Adrenal gland (tissue), 12 donors: ENCODE results near the gene IGDCC3. TPM values are rescaled to one million over a fixed set of nuclear protein-coding genes. Genes with fewer than 3 reads are reported as not detected.

Source experiments
- DNase-seq, 7 donors: peaks; one replicate each; pipeline ENCODE4 v3.0.0-alpha.2; 2019 to 2020
- H3K27ac ChIP-seq, 5 donors: fragments of 200-600 bp; sonication (generic) in 4 of 5; 1 replicate in 3 of 5; 2 replicates in 2 of 5; pipeline versions ENCODE4 v1.5.1 to v1.8.0; 2016 to 2020; ENCODE audit warnings: mild to moderate bottlenecking in 1 of 5
- H3K27me3 ChIP-seq: fragments of 200-600 bp; 2 replicates; pipeline ENCODE4 v1.8.0; 2021
- H3K36me3 ChIP-seq, 2 donors: fragments of 200-600 bp; replicated peaks in 1 of 2; 1 replicate in 1 of 2; 2 replicates in 1 of 2; pipeline versions ENCODE4 v1.5.1 to v1.8.0; 2018 to 2022
- H3K4me1 ChIP-seq, 2 donors: fragments of 200-600 bp; replicated peaks in 1 of 2; 1 replicate in 1 of 2; 2 replicates in 1 of 2; pipeline versions ENCODE4 v1.5.1 to v1.8.0; 2018 to 2021
- H3K4me3 ChIP-seq, 4 donors: fragments of 200-600 bp; sonication (generic) in 3 of 4; one replicate each; pipeline ENCODE4 v1.5.1; 2016 to 2018
- H3K9me3 ChIP-seq, 3 donors: fragments of 200-600 bp; sonication (generic) in 1 of 3; replicated peaks in 1 of 3; 1 replicate in 2 of 3; 2 replicates in 1 of 3; pipeline versions ENCODE4 v1.5.1 to v1.8.0; 2016 to 2021
- CTCF ChIP-seq, 6 experiments: fragments of 450-650 bp in 4 of 6; fragments of 200-600 bp in 2 of 6; sonication (generic) in 1 of 6; IDR thresholded peaks; 1 replicate in 5 of 6; 2 replicates in 1 of 6; pipeline versions ENCODE4 v1.5.1 to v1.8.0; 2016 to 2021; ENCODE audit warnings: antibody characterized with exemption in 6 of 6, mild to moderate bottlenecking in 2 of 6, moderate library complexity in 1 of 6
- POLR2A ChIP-seq, 2 donors: fragments of 450-650 bp; IDR thresholded peaks; one replicate each; pipeline ENCODE4 v1.6.1; 2017; ENCODE audit warnings: antibody characterized with exemption in 2 of 2, mild to moderate bottlenecking in 2 of 2, moderate library complexity in 1 of 2
- WGBS, 4 donors: extraction: QIAGEN DNeasy Blood & Tissue Kit in 2 of 4; methylation state at CpG; one replicate each; pipeline versions ENCODE4 v1.1.5 to v1.1.7; 2013 to 2017; 5-methylcytosine and 5-hydroxymethylcytosine counted together
- intact Hi-C, 2 donors: fragments of 100-400 bp; cut with DNase I; formaldehyde crosslinking; loops; one replicate each; pipeline versions ENCODE4 v1.14.1 to v1.15.0; 2022 to 2023
- polyA plus RNA-seq, 3 donors: library from polyadenylated mRNA; stranded (reverse); fragments of 200-250 nt in 2 of 3; fragments of 350-450 nt in 1 of 3; fragmentation: Illumina TruSeq in 1 of 3; extraction: RNeasy Lipid Tissue Mini Kit (QIAGEN cat#74804) in 1 of 3; gene quantifications; one replicate each; pipeline ENCODE4 v1.2.3, GENCODE V29; 2013 to 2014
- total RNA-seq, 9 donors: library from RNA; depleted of rRNA in 4 of 9; stranded (reverse); fragments of >200 nt in 4 of 9; fragments of 120-200 nt in 1 of 9; fragmentation: NEBNext Ultra II Directional in 1 of 9; extraction: Animal tissue kit (Norgen Biotek cat#: 25700) in 1 of 9; gene quantifications; one replicate each; pipeline versions ENCODE4 v1.1.0 to v1.2.4, GENCODE V29; 2013 to 2023
- donor health status: healthy with polysubstance abuse.
- donor health status: Bipolar disorder and iron deficiency.
- donor health status: DM: yes; HTN: yes; CAD: no.
- donor health status: DM: no; HTN: no; CAD: no.
- donor health status: DM: no; HTN: no; CAD: no.
- donor health status: DM: yes; HTN: yes; CAD: no.

The IGDCC3 gene
- total and polyA plus RNA-seq, 12 donors, result 0.13 to 0.39 (median 0.29) TPM; not detected in 7

- TF ChIP-seq POLR2A (IDR thresholded peaks at IDR 0.05), result no peak
- no peak for TF ChIP-seq CTCF (IDR thresholded peaks at IDR 0.05)
- intact Hi-C loops, result no loop called here
- WGBS, 4 donors, result 1 to 2% (median 1%) methylated on average over 23 to 24 of the region's 24 CpGs
- H3K36me3 ChIP-seq, result no peaks in the 10 kb centered on the region
- peak overlapping the region in 2 of 4 donors; percentile 51 to 63 for H3K4me3 ChIP-seq
- peak overlapping the region; percentile 78 to 96 (median 88) for H3K27ac ChIP-seq
- DNase-seq, result peak in 5 of 7 donors; percentile 58 to 80 (median 62)
- H3K9me3 ChIP-seq, result no peaks in the 10 kb centered on the region
- H3K27me3 ChIP-seq, result no peaks in the 10 kb centered on the region
- H3K4me1 ChIP-seq, result peaks cover 3 to 12% of the 10 kb centered on the region in 2 donors
Measured at GRCh38 chr15:65303687-65304380, 74.0 kb downstream of the IGDCC3 start.

GRCh38 chr15:65302061-65302460 lies 75.7 kb downstream of the IGDCC3 start:
- H3K27ac ChIP-seq, result no peak overlapping the region
- 50 to 55% (median 50%) methylated on average over 9 to 24 of the region's 24 CpGs for WGBS, 4 donors

GRCh38 chr15:65300924-65301441 lies 76.8 kb downstream of the IGDCC3 start:
- H3K27me3 ChIP-seq, result no peaks in the 10 kb centered on the region
- peaks cover 7 to 28% of the 10 kb centered on the region in 2 donors for H3K4me1 ChIP-seq
- H3K4me3 ChIP-seq, result no peak overlapping the region
- no peak overlapping the region for H3K27ac ChIP-seq
- intact Hi-C loops, result no loop called here
- WGBS, 4 donors, result 91 to 98% (median 93%) methylated on average over 8 to 36 of the region's 36 CpGs
- DNase-seq, result no peak
- H3K36me3 ChIP-seq, result no peaks in the 10 kb centered on the region
- no peaks in the 10 kb centered on the region for H3K9me3 ChIP-seq
- TF ChIP-seq POLR2A (IDR thresholded peaks at IDR 0.05), result no peak
- no peak for TF ChIP-seq CTCF (IDR thresholded peaks at IDR 0.05)

More at GRCh38 chr15:65302061-65302460, 75.7 kb downstream of the IGDCC3 start:
- intact Hi-C loops, result no loop called here
- H3K27me3 ChIP-seq, result no peaks in the 10 kb centered on the region
- H3K9me3 ChIP-seq, result no peaks in the 10 kb centered on the region
- H3K36me3 ChIP-seq, result no peaks in the 10 kb centered on the region
- no peak for TF ChIP-seq CTCF (IDR thresholded peaks at IDR 0.05)
- TF ChIP-seq POLR2A (IDR thresholded peaks at IDR 0.05), result no peak
- H3K4me3 ChIP-seq, result no peak overlapping the region
- peaks cover 3 to 20% of the 10 kb centered on the region in 2 donors for H3K4me1 ChIP-seq
- DNase-seq, result peak in 3 of 7 donors; percentile 48 to 51 (median 51)

- peak in 1 of 7 donors; percentile 21 for DNase-seq
Measured at GRCh38 chr15:65298731-65299130, 79.1 kb downstream of the IGDCC3 start.

More at GRCh38 chr15:65298731-65299130, 79.1 kb downstream of the IGDCC3 start:
- H3K4me1 ChIP-seq, result peaks cover 7 to 26% of the 10 kb centered on the region in 2 donors
- H3K4me3 ChIP-seq, result no peak overlapping the region
- WGBS, 4 donors, result 72 to 86% (median 83%) methylated on average over 11 of the region's 11 CpGs
- intact Hi-C loops, result loop anchor here in 1 of 2 donors (5.0 kb wide), 1 partner anchor 111 kb away; the partner anchor contains the start of gene CLPX
- no peak for TF ChIP-seq POLR2A (IDR thresholded peaks at IDR 0.05)
- TF ChIP-seq CTCF (IDR thresholded peaks at IDR 0.05), result no peak
- no peaks in the 10 kb centered on the region for H3K27me3 ChIP-seq
- no peaks in the 10 kb centered on the region for H3K9me3 ChIP-seq
- H3K36me3 ChIP-seq, result no peaks in the 10 kb centered on the region
- H3K27ac ChIP-seq, result no peak overlapping the region
